ENCODE results near the gene DCTN2.

The DCTN2 gene

GRCh38 chr12:57483466-57483865 is 63.5 kb downstream of the DCTN2 start:
- no peak overlapping the region for H3K4me3 ChIP-seq (ENCODE audit: low read length)
- DNase-seq (ENCODE audit: low read depth): no peak
- TF ChIP-seq CTCF (IDR thresholded peaks at IDR 0.05; ENCODE audit: insufficient read depth, low read depth, low read length, missing control alignments): no peak

- H3K4me3 ChIP-seq (ENCODE audit: low read length): no peak overlapping the region
- DNase-seq (ENCODE audit: low read depth): no peak
- no peak for TF ChIP-seq CTCF (IDR thresholded peaks at IDR 0.05; ENCODE audit: insufficient read depth, low read depth, low read length, missing control alignments)
These were observed 65.3 kb downstream of the DCTN2 start for GRCh38 chr12:57481671-57482070.

All from epithelial cell of esophagus (primary cell).